Endothelial cell of umbilical vein (primary cell): Measurements from ENCODE around the gene INTS1. TPM values are rescaled to one million over a fixed set of nuclear protein-coding genes. Genes with fewer than 3 reads are reported as not detected.

Experiments
- BruUV-seq: library from RNA; stranded (reverse); fragments of 400-500 nt; replicated peaks from 2 replicates; lab custom pipeline; 2021; lab: Mats Ljungman, UMichigan
- CTCF ChIA-PET: fragments of 300-600, 350-600 bp; sonication (Branson Sonifier 250); formaldehyde crosslinking; loops from one replicate; lab custom pipeline; 2021; ENCODE audit warnings: antibody characterized with exemption, inconsistent platforms; lab: Charles Lee
- POLR2A ChIA-PET: fragments of 300-600, 350-600 bp; sonication (Branson Sonifier 250); formaldehyde crosslinking; loops from one replicate; lab custom pipeline; 2021; ENCODE audit warnings: antibody characterized with exemption, inconsistent platforms; lab: Charles Lee
- DNase-seq: peaks from one replicate; pipeline ENCODE4 v3.0.0-alpha.2; 2011; ENCODE audit warnings: low read depth, low spot score
- FAIRE-seq: peaks from 2 replicates; lab custom pipeline; 2011; peaks lifted over from hg19 to GRCh38; lab: Jason Lieb, UNC
- H2AFZ ChIP-seq: 2 replicates; pipeline ENCODE4 v1.6.0; 2012; ENCODE audit warnings: low read depth, low read length, control low read depth, inconsistent platforms
- H3K27ac ChIP-seq: 2 replicates; pipeline ENCODE4 v1.5.1; 2011; ENCODE audit warnings: low read depth, mild to moderate bottlenecking, control low read depth, low read length, moderate library complexity; ENCODE audit not compliant: insufficient read depth
- H3K27me3 ChIP-seq, 2 experiments: 2 replicates each; pipeline versions ENCODE4 v1.6.0 to v1.6.1; 2011; ENCODE audit warnings: low read length in 2 of 2, mixed read lengths in 1 of 2; ENCODE audit not compliant: control insufficient read depth in 2 of 2, insufficient read depth in 2 of 2
- H3K36me3 ChIP-seq, 2 experiments: 2 replicates in 1 of 2; 3 replicates in 1 of 2; pipeline ENCODE4 v1.5.1; 2011; ENCODE audit warnings: low read length in 2 of 2, mild to moderate bottlenecking in 1 of 2, moderate library complexity in 1 of 2; ENCODE audit not compliant: control insufficient read depth in 2 of 2, insufficient read depth in 2 of 2; ENCODE audit errors: extremely low read depth in 1 of 2
- H3K4me1 ChIP-seq: 3 replicates; pipeline ENCODE4 v1.5.1; 2011; ENCODE audit warnings: mild to moderate bottlenecking, low read length; ENCODE audit not compliant: control insufficient read depth, insufficient read depth; ENCODE audit errors: extremely low read depth
- H3K4me2 ChIP-seq: 2 replicates; pipeline ENCODE4 v1.6.1; 2011; ENCODE audit warnings: low read length, control low read depth, mixed read lengths; ENCODE audit not compliant: insufficient read depth
- H3K4me3 ChIP-seq, 3 experiments: fragments of 200-600 bp in 1 of 3; sonication (generic), shearing (Covaris generic) in 1 of 3; replicated peaks in 1 of 3; 2 replicates each; pipeline ENCODE4 v1.5.1; 2011 to 2016; ENCODE audit warnings: control low read depth in 3 of 3, low read length in 3 of 3, mild to moderate bottlenecking in 2 of 3, inconsistent platforms in 1 of 3, low read depth in 1 of 3, moderate library complexity in 1 of 3; ENCODE audit not compliant: insufficient read depth in 1 of 3
- H3K79me2 ChIP-seq: 2 replicates; pipeline ENCODE4 v1.6.0; 2012; ENCODE audit warnings: low read length, inconsistent platforms; ENCODE audit not compliant: control insufficient read depth, insufficient read depth
- H3K9ac ChIP-seq: replicated peaks from 2 replicates; pipeline ENCODE3; 2011; ENCODE audit warnings: low read length, control low read depth; ENCODE audit not compliant: insufficient read depth; ENCODE audit errors: extremely low read depth
- H3K9me1 ChIP-seq: replicated peaks from 3 replicates; pipeline ENCODE4 v1.6.0; 2011; ENCODE audit warnings: mild to moderate bottlenecking, low read length; ENCODE audit not compliant: control insufficient read depth, insufficient read depth; ENCODE audit errors: extremely low read depth
- H3K9me3 ChIP-seq: replicated peaks from 2 replicates; pipeline ENCODE4 v1.5.1; 2012; ENCODE audit warnings: low read length, inconsistent platforms; ENCODE audit not compliant: control insufficient read depth, insufficient read depth
- H4K20me1 ChIP-seq: replicated peaks from 2 replicates; pipeline ENCODE3; 2011; ENCODE audit warnings: mild to moderate bottlenecking, low read length; ENCODE audit not compliant: control insufficient read depth, insufficient read depth; ENCODE audit errors: extremely low read depth
- CTCF ChIP-seq, 2 donors: IDR thresholded peaks; 1 replicate in 1 of 2; 2 replicates in 1 of 2; pipeline ENCODE4 v1.5.1; 2011; ENCODE audit warnings: low read length in 2 of 2, mild to moderate bottlenecking in 2 of 2, moderate library complexity in 2 of 2, control low read depth in 1 of 2, inconsistent platforms in 1 of 2, low read depth in 1 of 2; ENCODE audit not compliant: insufficient read depth in 1 of 2; ENCODE audit errors: extremely low read depth in 1 of 2
- EZH2 ChIP-seq: IDR thresholded peaks from 2 replicates; pipeline ENCODE4 v1.6.1; 2012; ENCODE audit warnings: borderline replicate concordance, low read depth, mild to moderate bottlenecking, moderate library complexity, low read length, inconsistent platforms; ENCODE audit not compliant: severe bottlenecking
- FOS ChIP-seq: IDR thresholded peaks from 2 replicates; pipeline ENCODE4 v1.6.1; 2011; ENCODE audit warnings: mild to moderate bottlenecking, low read length, moderate library complexity, borderline replicate concordance; ENCODE audit not compliant: insufficient read depth
- GATA2 ChIP-seq: IDR thresholded peaks from 2 replicates; pipeline ENCODE4 v1.7.0; 2011; ENCODE audit warnings: low read depth, mild to moderate bottlenecking, moderate library complexity, mixed read lengths, low read length; ENCODE audit not compliant: insufficient read length, insufficient read depth
- JUN ChIP-seq: IDR thresholded peaks from 2 replicates; pipeline ENCODE4 v1.6.1; 2011; ENCODE audit warnings: borderline replicate concordance, low read depth; ENCODE audit not compliant: insufficient read length, insufficient read depth
- MAX ChIP-seq: IDR thresholded peaks from 2 replicates; pipeline ENCODE4 v1.6.1; 2011; ENCODE audit not compliant: insufficient read depth, insufficient read length
- MYC ChIP-seq: IDR thresholded peaks from one replicate; pipeline ENCODE4 v1.6.1; 2011; ENCODE audit warnings: mild to moderate bottlenecking, low read depth, low read length
- POLR2A ChIP-seq: IDR thresholded peaks from 2 replicates; pipeline ENCODE4 v1.6.1; 2012; ENCODE audit warnings: low read depth, mild to moderate bottlenecking, control low read depth, low read length
- POLR2AphosphoS5 ChIP-seq: IDR thresholded peaks from 2 replicates; pipeline ENCODE4 v1.6.1; 2012; ENCODE audit warnings: low read depth, mild to moderate bottlenecking, control low read depth, low read length, moderate library complexity; ENCODE audit not compliant: insufficient read depth
- dilution Hi-C: fragments of 300-500 bp; cut with MboI; formaldehyde crosslinking; loops from one replicate; pipeline ENCODE4 v1.15.0; 2019; ENCODE audit warnings: low sequenced_read_pairs; ENCODE audit not compliant: extremely low pct_ligation_motif_present
- intact Hi-C: fragments of 100-400 bp; cut with micrococcal nuclease; formaldehyde crosslinking; loops from one replicate; pipeline ENCODE4 v1.10.0; 2022
- polyA plus RNA-seq, 4 experiments: library from polyadenylated mRNA; depleted of rRNA in 3 of 4; stranded (reverse) in 3 of 4; unstranded in 1 of 4; fragments of >200 nt; gene quantifications; 2 replicates each; pipeline versions ENCODE4 v1.2.1 to v1.2.3, GENCODE V29; 2011 to 2012; ENCODE audit warnings: missing spikeins in 1 of 4
- total RNA-seq: library from RNA; stranded (reverse); gene quantifications from 2 replicates; pipeline ENCODE4 v1.2.3, GENCODE V29; 2021

The INTS1 gene
- total and polyA plus RNA-seq, 2 donors (not counting 3 experiments of a cell fraction or from before 2014, with no cell fraction given) = 57.8 to 116 TPM

- dilution Hi-C loops = no loop called here
- no peaks in the 10 kb centered on the region for H4K20me1 ChIP-seq
- FAIRE-seq = no peak
- peaks cover 23% of the 10 kb centered on the region for H3K79me2 ChIP-seq
- ChIA-PET CTCF (interaction anchor here (2.1 kb wide), 1 partner anchor 19 kb away, joined by 6 read pairs; no protein-coding TSS in a partner anchor), POLR2A (no interaction called here)
- no peak for DNase-seq
- no peak overlapping the region for H2AFZ ChIP-seq
- H3K9me3 ChIP-seq = no peaks in the 10 kb centered on the region
- H3K27ac ChIP-seq = no peak overlapping the region
- BruUV-seq = no TSS peak
- H3K4me3 ChIP-seq = no peak overlapping the region
- H3K9me1 ChIP-seq = no peaks in the 10 kb centered on the region
- no peaks in the 10 kb centered on the region for H3K27me3 ChIP-seq
- H3K9ac ChIP-seq = no peak overlapping the region
- peaks cover 10% of the 10 kb centered on the region for H3K4me1 ChIP-seq
- H3K36me3 ChIP-seq = peaks cover 0 to 1% of the 10 kb centered on the region in 2 experiments
- TF ChIP-seq POLR2A = no peak
- intact Hi-C loops = no loop called here
- no peak overlapping the region for H3K4me2 ChIP-seq
These were observed 53.2 kb downstream of the INTS1 start for GRCh38 chr7:1450987-1451386.

- Histone ChIP-seq H3K27me3 (no peaks in the 10 kb centered on the region), H3K36me3 (peaks cover 0 to 1% of the 10 kb centered on the region in 2 experiments), H3K4me1 (peaks cover 4% of the 10 kb centered on the region), H3K4me3 (no peak overlapping the region), H3K9me1 (no peaks in the 10 kb centered on the region), H3K79me2 (peaks cover 17% of the 10 kb centered on the region), H3K27ac (no peak overlapping the region), H3K9ac (no peak overlapping the region), H4K20me1 (no peaks in the 10 kb centered on the region), H3K9me3 (no peaks in the 10 kb centered on the region), H2AFZ (no peak overlapping the region), H3K4me2 (no peak overlapping the region)
- DNase-seq = no peak
- BruUV-seq = no TSS peak
- intact Hi-C loops (no loop called here), dilution Hi-C loops (no loop called here)
- CTCF ChIA-PET = interaction anchor here (1.7 kb wide), 1 partner anchor 18 kb away, joined by 6 read pairs; no protein-coding TSS in a partner anchor
- POLR2A ChIA-PET = no interaction called here
- FAIRE-seq = no peak
- TF ChIP-seq CTCF (IDR thresholded peaks at IDR 0.05; ENCODE audit: extremely low read depth in 1 of 2, insufficient read depth in 1 of 2, low read depth in 1 of 2, low read length in 2 of 2) (no peak), MYC (no peak), EZH2 (no peak), MAX (no peak), FOS (no peak), GATA2 (no peak), POLR2AphosphoS5 (no peak), POLR2A (no peak), JUN (no peak)
These were observed 53.8 kb downstream of the INTS1 start for GRCh38 chr7:1450431-1450830.
